A549 (cell line): ENCODE measurements around the gene ACACA. TPM values are rescaled to one million over a fixed set of nuclear protein-coding genes. Genes with fewer than 3 reads are reported as not detected.

Experiments used
- ATAC-seq, 2 experiments: fragments of 200-7000 bp in 1 of 2; fragments of >200 bp in 1 of 2; cut with Nextera tagmentation in 1 of 2; cut with Tn5 transposase in 1 of 2; 3 replicates each; pipeline versions ENCODE4 v1.8.0 to v1.9.1; 2018 to 2020; ENCODE audit warnings: mild to moderate bottlenecking in 1 of 2, moderate library complexity in 1 of 2
- CTCF ChIA-PET: fragments of 300-600 bp; sonication (Branson Sonifier 250); formaldehyde crosslinking; extraction: SDS; loops from one replicate; lab custom pipeline; 2021; ENCODE audit warnings: antibody characterized with exemption, inconsistent platforms; lab: Yijun Ruan, JAX
- POLR2A ChIA-PET: fragments of 350-600 bp; formaldehyde crosslinking; extraction: SDS; loops from one replicate; lab custom pipeline; 2021; ENCODE audit warnings: antibody characterized with exemption, inconsistent platforms; lab: Yijun Ruan, JAX
- DNase-seq, 2 experiments: peaks; one replicate each; pipeline versions ENCODE4 v3.0.0 to v3.0.0-alpha.2; 2011 to 2016; ENCODE audit warnings: low read depth in 1 of 2, low spot score in 1 of 2
- FAIRE-seq: peaks from 2 replicates; lab custom pipeline; 2011; peaks lifted over from hg19 to GRCh38; lab: Jason Lieb, UNC
- H3K27ac ChIP-seq, 2 experiments: fragments of >200 bp; sonication (Bioruptor Twin); formaldehyde crosslinking; 3 replicates each; pipeline ENCODE4 v1.5.1; 2016 to 2017
- H3K4me1 ChIP-seq: fragments of >200 bp; sonication (Bioruptor Twin); formaldehyde crosslinking; 3 replicates; pipeline ENCODE4 v1.6.1; 2016
- H3K4me2 ChIP-seq: fragments of >200 bp; sonication (Bioruptor Twin); formaldehyde crosslinking; 3 replicates; pipeline ENCODE4 v1.6.1; 2016
- H3K4me3 ChIP-seq: fragments of >200 bp; sonication (Bioruptor Twin); formaldehyde crosslinking; 3 replicates; pipeline ENCODE4 v1.5.1; 2016
- H3K9me3 ChIP-seq: fragments of >200 bp; sonication (Bioruptor Twin); formaldehyde crosslinking; 3 replicates; pipeline ENCODE4 v1.6.1; 2016
- ATOH8 ChIP-seq: fragments of 250-450 bp; sonication (Bioruptor Pico); IDR thresholded peaks from 2 replicates; pipeline ENCODE4 v1.5.0; 2020; ENCODE audit warnings: low read depth, mild to moderate bottlenecking, moderate library complexity
- CBX2 ChIP-seq: fragments of 200-600 bp; sonication (generic); IDR thresholded peaks from 2 replicates; pipeline ENCODE4 v1.6.1; 2016; ENCODE audit warnings: low read depth, mild to moderate bottlenecking, borderline replicate concordance
- CBX8 ChIP-seq: fragments of 200-600 bp; sonication (generic); IDR thresholded peaks from 2 replicates; pipeline ENCODE4 v1.6.1; 2016
- E2F6 ChIP-seq: IDR thresholded peaks from 2 replicates; pipeline ENCODE4 v1.6.1; 2012; ENCODE audit warnings: low read depth, borderline replicate concordance
- ELK1 ChIP-seq: fragments of 150-350 bp; IDR thresholded peaks from 2 replicates; pipeline ENCODE4 v1.6.1; 2014; ENCODE audit warnings: low read depth, mild to moderate bottlenecking, low read length
- HES2 ChIP-seq: fragments of >200 bp; sonication (Bioruptor Twin); formaldehyde crosslinking; IDR thresholded peaks from 2 replicates; pipeline ENCODE4 v1.6.1; 2016
- HEYL ChIP-seq: fragments of 250-450 bp; sonication (Bioruptor Pico); IDR thresholded peaks from 2 replicates; pipeline ENCODE4 v1.8.0; 2021; ENCODE audit warnings: mild to moderate bottlenecking, moderate library complexity
- HMGXB4 ChIP-seq: fragments of 250-450 bp; sonication (Bioruptor Pico); IDR thresholded peaks from 2 replicates; pipeline ENCODE4 v1.5.0; 2021; ENCODE audit warnings: mild to moderate bottlenecking, moderate library complexity, borderline replicate concordance
- HOXB5 ChIP-seq: fragments of 250-450 bp; sonication (Bioruptor Pico); IDR thresholded peaks from 2 replicates; pipeline ENCODE4 v1.5.0; 2020; ENCODE audit warnings: mild to moderate bottlenecking, moderate library complexity
- JUN ChIP-seq, 2 experiments: fragments of >200 bp; sonication (Bioruptor Twin); formaldehyde crosslinking; IDR thresholded peaks; 2 replicates in 1 of 2; 3 replicates in 1 of 2; pipeline ENCODE4 v1.6.1; 2016 to 2017
- JUNB ChIP-seq: fragments of >200 bp; sonication (Bioruptor Twin); formaldehyde crosslinking; IDR thresholded peaks from 2 replicates; pipeline ENCODE4 v1.6.1; 2016
- KDM1A ChIP-seq: fragments of 200-600 bp; sonication (generic); IDR thresholded peaks from 2 replicates; pipeline ENCODE4 v1.6.1; 2016; ENCODE audit warnings: low read depth, mild to moderate bottlenecking
- KDM5A ChIP-seq: fragments of 200-600 bp; sonication (generic); IDR thresholded peaks from 2 replicates; pipeline ENCODE4 v1.6.1; 2016; ENCODE audit warnings: antibody characterized with exemption, mild to moderate bottlenecking
- MAFK ChIP-seq: fragments of 450-650 bp; IDR thresholded peaks from 2 replicates; pipeline ENCODE4 v1.6.1; 2014; ENCODE audit not compliant: partially characterized antibody
- MAX ChIP-seq: IDR thresholded peaks from 2 replicates; pipeline ENCODE4 v1.6.1; 2012
- MAZ ChIP-seq: fragments of 150-350 bp; IDR thresholded peaks from 2 replicates; pipeline ENCODE4 v1.6.1; 2014; ENCODE audit warnings: antibody characterized with exemption, low read depth, low read length, borderline replicate concordance
- NFE2L2 ChIP-seq: fragments of 150-350 bp; conservative IDR thresholded peaks from 2 replicates; pipeline ENCODE4 v1.6.1; 2014; ENCODE audit warnings: low read length
- NPAS2 ChIP-seq: fragments of 250-450 bp; sonication (Bioruptor Pico); IDR thresholded peaks from 2 replicates; pipeline ENCODE4 v1.8.0; 2022; ENCODE audit warnings: mild to moderate bottlenecking, moderate library complexity, borderline replicate concordance
- PHF8 ChIP-seq: fragments of 200-600 bp; sonication (generic); IDR thresholded peaks from 2 replicates; pipeline ENCODE4 v1.6.1; 2016; ENCODE audit warnings: low read depth, mild to moderate bottlenecking, antibody characterized with exemption, moderate library complexity, borderline replicate concordance
- POLR2A ChIP-seq: IDR thresholded peaks from 2 replicates; pipeline ENCODE4 v1.6.1; 2012; ENCODE audit warnings: mild to moderate bottlenecking, low read length
- RARB ChIP-seq: fragments of 250-450 bp; sonication (Bioruptor Pico); IDR thresholded peaks from 2 replicates; pipeline ENCODE4 v1.8.0; 2021; ENCODE audit warnings: mild to moderate bottlenecking, moderate library complexity
- RCOR1 ChIP-seq: fragments of 150-350 bp; IDR thresholded peaks from 2 replicates; pipeline ENCODE4 v1.6.1; 2014; ENCODE audit warnings: antibody characterized with exemption, low read length, low read depth
- RFX5 ChIP-seq: fragments of 450-650 bp; IDR thresholded peaks from 2 replicates; pipeline ENCODE4 v1.7.1; 2014; ENCODE audit warnings: antibody characterized with exemption, mild to moderate bottlenecking, moderate library complexity
- RNF2 ChIP-seq: fragments of 200-600 bp; sonication (generic); IDR thresholded peaks from 2 replicates; pipeline ENCODE4 v1.6.1; 2016; ENCODE audit warnings: low read depth, mild to moderate bottlenecking, antibody characterized with exemption, moderate library complexity, borderline replicate concordance
- SMC3 ChIP-seq: fragments of >200 bp; sonication (Bioruptor Twin); formaldehyde crosslinking; IDR thresholded peaks from 3 replicates; pipeline ENCODE4 v1.6.1; 2018; ENCODE audit warnings: inconsistent platforms
- SREBF2 ChIP-seq: fragments of 450-650 bp; IDR thresholded peaks from 2 replicates; pipeline ENCODE4 v1.6.1; 2014; ENCODE audit warnings: mild to moderate bottlenecking, moderate library complexity
- TFCP2L1 ChIP-seq: fragments of 250-450 bp; sonication (Bioruptor Pico); IDR thresholded peaks from 2 replicates; pipeline ENCODE4 v1.5.0; 2021; ENCODE audit warnings: mild to moderate bottlenecking
- TP53 ChIP-seq: fragments of 250-450 bp; sonication (Bioruptor Pico); IDR thresholded peaks from 2 replicates; pipeline ENCODE4 v1.5.0; 2021; ENCODE audit warnings: mild to moderate bottlenecking, moderate library complexity
- USF2 ChIP-seq: fragments of 450-650 bp; IDR thresholded peaks from 2 replicates; pipeline ENCODE4 v1.6.1; 2014; ENCODE audit warnings: antibody characterized with exemption
- ZFP36 ChIP-seq: fragments of 450-650 bp; IDR thresholded peaks from 2 replicates; pipeline ENCODE4 v1.6.1; 2014; ENCODE audit warnings: borderline replicate concordance; ENCODE audit not compliant: partially characterized antibody
- WGBS: methylation state at CpG from one replicate; pipeline ENCODE4 v1.1.6; 2017; ENCODE audit errors: missing lambda C conversion rate; 5-methylcytosine and 5-hydroxymethylcytosine counted together
- polyA plus RNA-seq, 4 experiments: library from polyadenylated mRNA; depleted of rRNA in 3 of 4; stranded (reverse); fragments of >200 nt; fragmentation: RNase III in 1 of 4; extraction: RNeasy Plus Mini Kit Qiagen cat#74134 plus additional on column Dnase treatment in 1 of 4; gene quantifications; 2 replicates in 3 of 4; 3 replicates in 1 of 4; pipeline ENCODE4 v1.2.3, GENCODE V29; 2011 to 2017

The ACACA gene
- polyA plus RNA-seq, 2 of the 4 experiments (the other 2 are of a cell fraction) = 51.8 to 112 TPM

- DNase-seq (no peak), FAIRE-seq (no peak), ATAC-seq (0 out of 6 replicates have a peak, but pooled peaks of 1 of the 2 experiments have one; percentile 27)
- Histone ChIP-seq H3K4me1 (peaks cover 44% of the 10 kb centered on the region), H3K27ac (peak overlapping the region in 1 of 2 experiments; percentile 17; a peak in 3 of 6 replicates), H3K4me3 (no peak overlapping the region), H3K4me2 (no peak overlapping the region), H3K9me3 (no peaks in the 10 kb centered on the region)
- CTCF ChIA-PET = interaction anchor here (0.6 to 2.9 kb wide), 3 partner anchors 12 to 74 kb away, joined by 3 to 8 read pairs (median 3); no protein-coding TSS in a partner anchor
- POLR2A ChIA-PET = no interaction called here
- 82% methylated on average over 7 of the region's 7 CpGs for WGBS
- TF ChIP-seq RFX5 (no peak), CBX2 (no peak), ZFP36 (no peak), RARB (CRISPR knock-in tag) (no peak), MAFK (no peak), PHF8 (no peak)
Observed at GRCh38 chr17:37299257-37299980, 107.2 kb downstream of the ACACA start.

GRCh38 chr17:37295888-37296287 lies 110.7 kb downstream of the ACACA start:
- ATAC-seq (peak in 1 of 2 experiments; percentile 13; a peak in 1 of 6 replicates), FAIRE-seq (no peak), DNase-seq (no peak)
- H3K4me1 ChIP-seq = peaks cover 32% of the 10 kb centered on the region
- H3K9me3 ChIP-seq = no peaks in the 10 kb centered on the region
- no peak overlapping the region for H3K4me3 ChIP-seq
- no peak overlapping the region for H3K27ac ChIP-seq
- TF ChIP-seq CBX8 (no peak), MAX (no peak), SMC3 (no peak), KDM1A (no peak), KDM5A (no peak), ELK1 (no peak), POLR2A (no peak), E2F6 (no peak), TP53 (CRISPR knock-in tag) (no peak), NFE2L2 (no peak), RCOR1 (no peak), NPAS2 (CRISPR knock-in tag) (no peak), JUNB (no peak), HES2 (no peak), HEYL (CRISPR knock-in tag) (no peak), ATOH8 (CRISPR knock-in tag) (no peak), MAFK (no peak)
- TF ChIP-seq, all 56 proteins: peak for 0
- no peak overlapping the region for H3K4me2 ChIP-seq
- POLR2A ChIA-PET = no interaction called here
- WGBS = 90% methylated on average over 2 of the region's 2 CpGs
- CTCF ChIA-PET = no interaction called here

GRCh38 chr17:37294888-37295287 lies 111.7 kb downstream of the ACACA start:
- no peak overlapping the region for H3K4me3 ChIP-seq
- H3K4me2 ChIP-seq = no peak overlapping the region
- DNase-seq (no peak), FAIRE-seq (no peak), ATAC-seq (no peak; a peak in 1 of 6 replicates)
- 89% methylated on average over 4 of the region's 4 CpGs for WGBS
- ChIA-PET POLR2A (no interaction called here), CTCF (no interaction called here)
- H3K4me1 ChIP-seq = peaks cover 22% of the 10 kb centered on the region
- H3K27ac ChIP-seq = no peak overlapping the region
- no peaks in the 10 kb centered on the region for H3K9me3 ChIP-seq
- TF ChIP-seq RNF2 (no peak), TP53 (CRISPR knock-in tag) (no peak), MAX (no peak), NPAS2 (CRISPR knock-in tag) (no peak), JUN (IDR thresholded peaks at IDR 0.05) (no peak), HMGXB4 (CRISPR knock-in tag) (no peak), SREBF2 (no peak), MAZ (no peak), USF2 (no peak), TFCP2L1 (no peak), HOXB5 (CRISPR knock-in tag) (no peak)
